HG03460 (cell line): Measurements from ENCODE around the gene MAP1LC3B.
"Not testable (repeated sequence)": the region's sequence is repeated elsewhere in the genome, so short reads cannot be mapped to it uniquely, and the experiment has no call there.

Experiments
- ATAC-seq: cut with Tn5 transposase; IDR thresholded peaks from one replicate; pipeline ENCODE4 v1.9.1; 2021; ENCODE audit not compliant: unreplicated experiment

MAP1LC3B gene

GRCh38 chr16:87380403-87380802 lies 11.7 kb upstream of the MAP1LC3B start:
- no peak for ATAC-seq

GRCh38 chr16:87380881-87381280 lies 11.3 kb upstream of the MAP1LC3B start:
- no peak for ATAC-seq

- ATAC-seq = no peak
These were observed 9.9 kb upstream of the MAP1LC3B start for GRCh38 chr16:87382023-87382785.

GRCh38 chr16:87383505-87384161 lies 8.5 kb upstream of the MAP1LC3B start, which contains the start of gene FBXO31:
Gene FBXO31, minus strand, starts transcription at chr16:87383776. Its CDS starts 32 bp downstream, at chr16:87383744.
- peak; percentile 35 for ATAC-seq

DNA sequence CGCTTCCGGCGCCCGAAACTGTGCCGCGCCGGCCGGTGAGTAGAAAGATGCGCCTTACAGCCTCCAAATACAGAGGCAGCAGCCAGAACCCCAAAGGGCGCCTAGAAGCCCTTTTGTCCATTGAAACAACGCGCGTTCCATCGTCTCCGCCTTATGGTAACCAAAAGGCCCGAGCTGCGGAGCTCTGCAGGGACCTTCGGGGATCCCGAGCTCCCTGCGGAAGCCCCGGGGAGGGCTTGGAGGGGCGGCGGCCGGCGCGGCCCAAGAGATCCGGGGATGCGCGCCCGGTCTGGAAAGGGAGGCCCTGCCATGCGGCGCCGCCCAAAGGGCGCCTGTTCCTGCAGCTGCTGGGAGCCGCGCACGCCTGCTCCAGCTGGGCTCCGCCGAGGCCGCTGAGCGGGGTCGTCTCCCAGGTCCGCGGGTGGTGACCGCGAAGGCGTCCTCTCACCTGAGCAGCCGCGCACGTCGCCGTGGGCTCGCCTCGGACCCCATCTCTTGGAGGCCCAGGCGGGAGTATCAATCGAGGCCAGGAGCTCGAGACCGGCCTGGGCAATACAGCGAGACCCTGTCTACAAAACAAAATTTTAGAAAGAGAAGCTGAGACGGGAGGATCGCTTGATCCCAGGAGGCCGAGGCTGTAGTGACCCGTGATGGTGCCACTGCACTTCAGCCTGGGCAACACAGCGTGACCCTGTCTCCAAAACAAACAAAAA lies 7.8 kb upstream of the MAP1LC3B start:
- ATAC-seq = peak; percentile 1

DNA sequence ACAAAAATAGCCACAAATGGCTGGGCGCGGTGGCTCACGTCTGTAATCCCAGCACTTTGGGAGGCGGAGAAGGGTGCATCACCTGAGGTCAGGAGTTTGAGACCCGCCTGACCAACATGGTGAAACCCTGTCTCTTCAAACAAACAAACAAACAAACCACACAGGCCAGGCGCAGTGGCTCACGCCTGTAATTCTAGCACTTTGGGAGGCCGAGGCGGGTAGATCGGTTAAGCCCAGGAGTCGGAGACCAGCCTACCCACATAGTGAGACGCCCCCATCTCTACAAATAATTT lies 7.3 kb upstream of the MAP1LC3B start:
- ATAC-seq = not testable (repeated sequence)

- ATAC-seq = peak; percentile 55
These were observed 4.0 kb upstream of the MAP1LC3B start for GRCh38 chr16:87387942-87388817.

DNA sequence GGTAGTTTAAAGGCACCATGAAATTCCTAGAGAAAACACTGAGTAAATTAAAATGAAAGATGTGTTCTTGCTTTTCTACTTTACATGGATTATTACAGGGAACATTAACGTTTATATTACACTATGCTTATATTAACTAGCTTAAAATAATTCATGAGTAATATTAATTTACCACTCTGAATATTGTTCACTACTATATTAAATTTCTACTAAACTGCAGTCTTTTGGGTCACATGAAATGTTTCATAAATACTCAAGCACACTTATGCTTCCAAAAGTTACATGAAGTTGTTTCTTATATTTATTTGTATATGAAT lies 3.4 kb upstream of the MAP1LC3B start:
- ATAC-seq = no peak

GRCh38 chr16:87389245-87389644 lies 2.9 kb upstream of the MAP1LC3B start:
- ATAC-seq = no peak

- ATAC-seq = not testable (repeated sequence)
These were observed 2.2 kb upstream of the MAP1LC3B start for GRCh38 chr16:87389914-87390313.

DNA sequence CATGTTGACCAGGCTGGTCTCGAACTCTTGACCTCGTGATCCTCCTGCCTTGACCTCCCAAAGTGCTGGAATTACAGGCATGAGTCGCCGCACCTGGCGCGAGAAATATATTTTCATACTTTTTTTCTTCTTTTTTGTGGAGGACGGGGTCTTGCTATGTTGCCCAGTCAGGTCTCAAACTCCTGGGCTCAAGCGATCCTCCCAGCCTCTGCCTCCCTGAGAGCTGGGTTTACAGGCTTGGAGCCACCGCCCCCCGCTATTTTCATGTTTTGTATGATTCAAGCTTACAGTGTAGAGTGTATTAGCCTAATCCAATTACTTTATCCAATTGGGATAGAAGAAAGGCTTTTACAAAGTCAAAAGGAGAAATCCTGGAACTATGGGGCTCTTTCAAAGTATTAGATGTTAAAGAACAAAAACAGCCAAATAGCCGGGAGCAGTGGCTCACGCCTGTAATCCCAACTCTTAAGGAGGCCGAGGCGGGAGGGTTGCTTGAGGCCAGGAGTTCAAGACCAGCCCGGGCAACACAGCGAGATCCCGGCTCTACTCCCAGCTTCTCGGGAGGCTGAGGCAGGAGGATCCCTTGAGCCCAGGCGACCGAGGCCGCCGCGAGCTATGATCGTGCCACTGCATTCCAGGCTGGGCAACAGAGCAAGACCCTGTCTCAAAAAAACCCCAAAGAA lies 1.4 kb upstream of the MAP1LC3B start:
- no peak for ATAC-seq

DNA sequence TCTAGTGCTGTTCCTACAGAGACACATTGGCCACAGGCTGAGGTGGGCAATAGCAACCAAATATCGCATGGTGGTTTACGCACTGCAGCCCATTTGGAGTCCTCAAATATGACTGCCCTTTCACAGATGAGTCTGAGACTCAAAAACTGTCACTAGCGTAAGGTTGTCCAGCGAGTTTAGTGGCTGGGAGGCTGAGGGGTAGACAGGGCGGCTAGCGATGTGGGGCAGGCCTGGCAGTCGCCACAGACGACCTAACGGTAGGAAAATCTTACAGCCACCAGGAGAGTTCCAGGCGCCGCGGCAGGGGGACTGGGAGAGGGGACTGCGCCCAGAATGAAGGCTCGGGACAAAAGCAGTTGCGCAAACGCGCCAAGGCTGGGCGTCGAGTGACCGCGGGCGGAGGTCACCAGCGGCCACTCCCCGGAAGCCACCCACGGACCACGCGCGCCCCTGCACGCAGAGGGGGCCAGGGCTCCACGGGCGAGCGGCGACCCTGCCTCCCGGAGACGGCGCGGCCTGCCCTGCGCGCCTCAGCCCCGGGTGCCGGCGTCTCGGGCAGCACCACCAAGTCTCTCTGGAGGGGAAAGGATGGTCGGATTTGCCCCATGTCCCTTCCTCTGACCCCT lies 699 bp upstream of the MAP1LC3B start:
- ATAC-seq = peak; percentile 10

DNA sequence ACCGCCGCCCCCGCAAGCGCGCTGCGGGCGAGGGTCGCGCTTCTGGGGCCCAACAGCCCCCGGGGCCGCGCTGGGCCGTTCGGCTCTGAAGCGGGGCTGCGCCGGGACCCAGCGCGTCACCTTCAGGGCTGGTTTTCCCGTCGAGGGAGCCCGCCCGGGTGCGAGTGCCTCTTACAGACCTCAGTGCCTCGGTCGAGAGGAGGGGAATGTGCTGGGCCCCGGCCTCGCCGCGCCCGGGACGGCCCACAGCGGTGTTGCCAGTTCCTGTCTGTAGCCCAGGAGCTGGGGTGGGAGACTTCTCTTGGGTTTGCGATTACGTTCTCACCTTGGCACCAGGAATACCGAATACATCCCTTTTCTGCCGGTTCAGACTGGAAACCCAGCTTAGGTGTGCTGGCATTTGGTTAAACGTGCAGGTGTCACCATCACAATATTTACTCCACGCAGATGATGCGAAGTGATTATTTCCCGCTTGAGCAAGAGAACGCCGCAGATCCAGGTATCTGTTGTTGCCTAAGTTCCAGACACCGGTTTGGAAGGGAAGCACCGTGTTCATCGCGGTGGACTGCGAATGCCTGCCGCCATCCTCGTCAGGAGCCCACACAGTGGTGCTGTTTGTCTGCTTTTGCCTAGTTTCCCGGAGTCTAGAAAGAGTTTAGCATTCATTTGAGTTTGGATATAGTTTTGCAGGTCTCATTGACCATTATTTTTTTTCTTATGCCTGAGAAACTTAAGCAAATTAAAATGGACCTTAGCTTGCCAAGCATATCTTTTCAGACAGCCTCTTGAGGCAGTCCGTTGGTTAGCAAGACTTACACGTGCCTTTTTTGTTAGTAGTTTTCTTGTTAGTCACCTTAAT lies 914 bp downstream of the MAP1LC3B start:
- no peak for ATAC-seq

- ATAC-seq = no peak
These were observed 1.5 kb downstream of the MAP1LC3B start for GRCh38 chr16:87393680-87394055.

- no peak for ATAC-seq
These were observed 3.2 kb downstream of the MAP1LC3B start for GRCh38 chr16:87395181-87395842.

- no peak for ATAC-seq
These were observed 12.9 kb downstream of the MAP1LC3B start for GRCh38 chr16:87404764-87405625.

- no peak for ATAC-seq
These were observed 14.5 kb downstream of the MAP1LC3B start for GRCh38 chr16:87406495-87407088.
